WTC11 (cell line): ENCODE data around the gene MTMR3. TPM values are rescaled to one million over a fixed set of nuclear protein-coding genes. Genes with fewer than 3 reads are reported as not detected.

Source experiments
- ATAC-seq: fragments of 200-7000 bp; cut with Tn5 transposase; 2 replicates; pipeline ENCODE4 v1.10.0; 2021; ENCODE audit warnings: mild to moderate bottlenecking, moderate library complexity
- CTCF ChIA-PET: fragments of 300-600 bp; sonication (Branson Sonifier 250); formaldehyde crosslinking; loops from one replicate; lab custom pipeline; 2021; ENCODE audit warnings: antibody characterized with exemption; lab: Charles Lee
- POLR2A ChIA-PET: fragments of 350-600 bp; sonication (Branson Sonifier 250); formaldehyde crosslinking; loops from one replicate; lab custom pipeline; 2021; ENCODE audit warnings: antibody characterized with exemption; lab: Charles Lee
- DNase-seq: peaks from one replicate; pipeline ENCODE4 v3.0.0; 2021; ENCODE audit warnings: low spot score
- H3K27ac Mint-ChIP-seq: 2 replicates; pipeline ENCODE4 v1.8.0; 2021; ENCODE audit warnings: mixed read lengths
- H3K27me3 Mint-ChIP-seq: 2 replicates; pipeline ENCODE4 v1.8.0; 2021; ENCODE audit warnings: low read depth, mild to moderate bottlenecking, moderate library complexity, mixed read lengths
- H3K36me3 Mint-ChIP-seq: 2 replicates; pipeline ENCODE4 v1.8.0; 2021; ENCODE audit warnings: mixed read lengths
- H3K4me1 Mint-ChIP-seq: 2 replicates; pipeline ENCODE4 v1.8.0; 2022; ENCODE audit warnings: mixed read lengths
- H3K4me3 Mint-ChIP-seq: 2 replicates; pipeline ENCODE4 v1.8.0; 2021; ENCODE audit warnings: mild to moderate bottlenecking, moderate library complexity, mixed read lengths
- H3K9me3 Mint-ChIP-seq: 2 replicates; pipeline ENCODE4 v1.8.0; 2021; ENCODE audit warnings: mixed read lengths
- ATF1 ChIP-seq: sonication (generic); formaldehyde crosslinking; IDR thresholded peaks from 2 replicates; pipeline ENCODE4 v1.8.1; 2023; ENCODE audit warnings: mild to moderate bottlenecking, moderate library complexity, missing genetic modification reagents
- ATF6 ChIP-seq: sonication (generic); formaldehyde crosslinking; IDR thresholded peaks from 2 replicates; pipeline ENCODE4 v1.8.1; 2023; ENCODE audit warnings: mild to moderate bottlenecking, missing genetic modification reagents
- E2F5 ChIP-seq: sonication (generic); formaldehyde crosslinking; IDR thresholded peaks from 2 replicates; pipeline ENCODE4 v1.8.1; 2022; ENCODE audit warnings: mild to moderate bottlenecking, moderate library complexity, missing genetic modification reagents
- ELF4 ChIP-seq: sonication (generic); formaldehyde crosslinking; IDR thresholded peaks from 2 replicates; pipeline ENCODE4 v1.8.1; 2022; ENCODE audit warnings: low read depth, mild to moderate bottlenecking, moderate library complexity, missing genetic modification reagents
- GTF2I ChIP-seq: fragments of 250-450 bp; sonication (Bioruptor Pico); conservative IDR thresholded peaks from 2 replicates; pipeline ENCODE4 v1.4.0; 2021; ENCODE audit warnings: mild to moderate bottlenecking
- HMGXB4 ChIP-seq: sonication (generic); formaldehyde crosslinking; IDR thresholded peaks from 2 replicates; pipeline ENCODE4 v1.8.1; 2023; ENCODE audit warnings: mild to moderate bottlenecking, moderate library complexity, missing genetic modification reagents
- IRF2 ChIP-seq: sonication (generic); formaldehyde crosslinking; IDR thresholded peaks from 2 replicates; pipeline ENCODE4 v1.8.0; 2022; ENCODE audit warnings: low read depth, missing genetic modification reagents, borderline replicate concordance
- KAT7 ChIP-seq: sonication (generic); formaldehyde crosslinking; IDR thresholded peaks from 2 replicates; pipeline ENCODE4 v1.8.1; 2023; ENCODE audit warnings: missing genetic modification reagents, mild to moderate bottlenecking, borderline replicate concordance
- MLX ChIP-seq: sonication (generic); formaldehyde crosslinking; IDR thresholded peaks from 2 replicates; pipeline ENCODE4 v1.8.1; 2023; ENCODE audit warnings: mild to moderate bottlenecking, missing genetic modification reagents, moderate library complexity
- MYBL2 ChIP-seq: sonication (generic); formaldehyde crosslinking; IDR thresholded peaks from 2 replicates; pipeline ENCODE4 v1.8.1; 2023; ENCODE audit warnings: mild to moderate bottlenecking, moderate library complexity, missing genetic modification reagents
- NFATC4 ChIP-seq: fragments of 250-450 bp; sonication (Bioruptor Pico); IDR thresholded peaks from 2 replicates; pipeline ENCODE4 v1.9.0; 2021; ENCODE audit warnings: mild to moderate bottlenecking
- NR1H2 ChIP-seq: sonication (generic); formaldehyde crosslinking; IDR thresholded peaks from 2 replicates; pipeline ENCODE4 v1.9.0; 2021; ENCODE audit warnings: mild to moderate bottlenecking, moderate library complexity, missing genetic modification reagents
- OVOL2 ChIP-seq: fragments of 250-450 bp; sonication (Bioruptor Pico); IDR thresholded peaks from 2 replicates; pipeline ENCODE4 v1.9.0; 2021; ENCODE audit warnings: mild to moderate bottlenecking, borderline replicate concordance
- PRDM15 ChIP-seq: sonication (generic); formaldehyde crosslinking; IDR thresholded peaks from 2 replicates; pipeline ENCODE4 v1.8.0; 2022; ENCODE audit warnings: missing genetic modification reagents
- RORB ChIP-seq: fragments of 250-450 bp; sonication (Bioruptor Pico); IDR thresholded peaks from 2 replicates; pipeline ENCODE4 v1.9.0; 2021; ENCODE audit warnings: mild to moderate bottlenecking
- STAT6 ChIP-seq: sonication (generic); formaldehyde crosslinking; conservative IDR thresholded peaks from 2 replicates; pipeline ENCODE4 v1.8.1; 2023; ENCODE audit warnings: mild to moderate bottlenecking, low read depth, missing genetic modification reagents, moderate library complexity
- TCF7 ChIP-seq: sonication (generic); formaldehyde crosslinking; IDR thresholded peaks from 2 replicates; pipeline ENCODE4 v1.8.0; 2022; ENCODE audit warnings: mild to moderate bottlenecking, low read depth, missing genetic modification reagents, moderate library complexity
- TEAD4 ChIP-seq: sonication (generic); formaldehyde crosslinking; IDR thresholded peaks from 2 replicates; pipeline ENCODE4 v1.8.0; 2022; ENCODE audit warnings: mild to moderate bottlenecking, missing genetic modification reagents
- ZNF232 ChIP-seq: sonication (generic); formaldehyde crosslinking; IDR thresholded peaks from 2 replicates; pipeline ENCODE4 v1.8.0; 2022; ENCODE audit warnings: mild to moderate bottlenecking, missing genetic modification reagents
- total RNA-seq: library from RNA; stranded (reverse); gene quantifications from 3 replicates; pipeline ENCODE4 v1.2.3, GENCODE V29; 2021
- TF ChIP-seq, protein P1 (sequence below): sonication (generic); formaldehyde crosslinking; IDR thresholded peaks from 2 replicates; pipeline ENCODE4 v1.8.1; 2022; ENCODE audit warnings: low read depth, missing genetic modification reagents, borderline replicate concordance
- TF ChIP-seq, protein P2 (sequence below): sonication (generic); formaldehyde crosslinking; IDR thresholded peaks from 2 replicates; pipeline ENCODE4 v1.8.1; 2022; ENCODE audit warnings: mild to moderate bottlenecking, missing genetic modification reagents, moderate library complexity, borderline replicate concordance

Gene MTMR3
- total RNA-seq, 1 experiment from 2014 or later = 19.2 TPM

DNA sequence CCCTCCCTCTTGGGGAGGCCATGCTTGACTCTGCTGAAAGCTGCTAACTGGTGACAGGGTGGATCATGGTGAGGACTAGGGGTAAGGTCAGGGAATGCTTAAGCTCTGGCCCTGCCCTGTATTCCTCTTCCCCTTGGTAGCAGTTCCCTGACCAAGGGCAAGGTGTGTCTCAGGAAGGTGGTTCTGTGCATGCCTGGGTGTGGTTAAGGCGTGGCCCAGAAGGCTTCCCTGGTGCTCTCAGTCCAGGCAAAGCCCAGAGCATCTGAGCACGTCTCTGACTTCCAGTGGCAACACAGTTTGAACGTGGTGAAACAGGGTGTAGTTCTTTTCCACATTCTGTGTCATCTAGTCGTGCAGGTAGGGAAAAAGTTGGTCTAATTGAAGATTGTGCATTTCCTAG, 144.2 kb downstream of the MTMR3 start (continued):
- no peak for TF ChIP-seq TEAD4 (CRISPR knock-in tag)
- no peak for TF ChIP-seq MLX (CRISPR knock-in tag)
- TF ChIP-seq TCF7 (CRISPR knock-in tag) = no peak
- TF ChIP-seq IRF2 (CRISPR knock-in tag) = no peak
- no peak for TF ChIP-seq OVOL2 (CRISPR knock-in tag)
- TF ChIP-seq ATF1 (CRISPR knock-in tag) = no peak

DNA sequence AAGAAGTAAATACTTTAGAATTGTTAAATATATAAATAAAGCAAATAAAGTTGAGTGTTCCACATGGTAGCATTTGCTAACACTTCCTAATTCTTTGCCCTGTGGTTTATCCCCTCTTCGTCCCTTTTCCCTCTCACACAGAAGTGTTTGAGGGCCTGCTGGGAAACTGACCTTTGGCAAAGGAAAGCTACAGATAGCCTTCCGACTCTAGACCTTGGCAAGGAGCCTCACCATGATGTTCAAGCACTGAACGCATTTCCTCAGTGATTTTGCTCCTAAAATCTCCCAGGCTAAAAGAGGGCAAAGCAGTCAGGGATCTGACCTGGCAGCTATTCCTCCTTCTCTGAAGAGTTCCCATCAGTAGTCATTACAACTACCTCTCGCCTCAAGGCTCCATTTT, 144.8 kb downstream of the MTMR3 start:
- POLR2A ChIA-PET = no interaction called here
- Mint-ChIP-seq H3K27ac (no peak overlapping the region), H3K4me3 (no peak overlapping the region), H3K4me1 (no peaks in the 10 kb centered on the region), H3K9me3 (no peaks in the 10 kb centered on the region), H3K36me3 (peaks cover 21% of the 10 kb centered on the region), H3K27me3 (no peaks in the 10 kb centered on the region)
- DNase-seq (no peak), ATAC-seq (no peak)
- CTCF ChIA-PET = interaction anchor here (1.6 to 2.8 kb wide), 2 partner anchors 23 to 338 kb away, joined by 5 to 8 read pairs; no protein-coding TSS in a partner anchor
- no peak for TF ChIP-seq PRDM15 (CRISPR knock-in tag)
- no peak for TF ChIP-seq E2F5
- no peak for TF ChIP-seq GTF2I
- TF ChIP-seq, protein P1, sequence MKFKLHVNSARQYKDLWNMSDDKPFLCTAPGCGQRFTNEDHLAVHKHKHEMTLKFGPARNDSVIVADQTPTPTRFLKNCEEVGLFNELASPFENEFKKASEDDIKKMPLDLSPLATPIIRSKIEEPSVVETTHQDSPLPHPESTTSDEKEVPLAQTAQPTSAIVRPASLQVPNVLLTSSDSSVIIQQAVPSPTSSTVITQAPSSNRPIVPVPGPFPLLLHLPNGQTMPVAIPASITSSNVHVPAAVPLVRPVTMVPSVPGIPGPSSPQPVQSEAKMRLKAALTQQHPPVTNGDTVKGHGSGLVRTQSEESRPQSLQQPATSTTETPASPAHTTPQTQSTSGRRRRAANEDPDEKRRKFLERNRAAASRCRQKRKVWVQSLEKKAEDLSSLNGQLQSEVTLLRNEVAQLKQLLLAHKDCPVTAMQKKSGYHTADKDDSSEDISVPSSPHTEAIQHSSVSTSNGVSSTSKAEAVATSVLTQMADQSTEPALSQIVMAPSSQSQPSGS (CRISPR knock-in tag) = no peak
- TF ChIP-seq HMGXB4 (CRISPR knock-in tag) = no peak
- TF ChIP-seq NFATC4 = no peak
- no peak for TF ChIP-seq ZNF232 (CRISPR knock-in tag)
- no peak for TF ChIP-seq ELF4 (CRISPR knock-in tag)
- no peak for TF ChIP-seq OVOL2 (CRISPR knock-in tag)
- TF ChIP-seq MYBL2 (CRISPR knock-in tag) = no peak
- TF ChIP-seq ATF6 (CRISPR knock-in tag) = no peak
- no peak for TF ChIP-seq KAT7 (CRISPR knock-in tag)
- TF ChIP-seq RORB (CRISPR knock-in tag) = no peak
- no peak for TF ChIP-seq NR1H2 (CRISPR knock-in tag)
- TF ChIP-seq, protein P2, sequence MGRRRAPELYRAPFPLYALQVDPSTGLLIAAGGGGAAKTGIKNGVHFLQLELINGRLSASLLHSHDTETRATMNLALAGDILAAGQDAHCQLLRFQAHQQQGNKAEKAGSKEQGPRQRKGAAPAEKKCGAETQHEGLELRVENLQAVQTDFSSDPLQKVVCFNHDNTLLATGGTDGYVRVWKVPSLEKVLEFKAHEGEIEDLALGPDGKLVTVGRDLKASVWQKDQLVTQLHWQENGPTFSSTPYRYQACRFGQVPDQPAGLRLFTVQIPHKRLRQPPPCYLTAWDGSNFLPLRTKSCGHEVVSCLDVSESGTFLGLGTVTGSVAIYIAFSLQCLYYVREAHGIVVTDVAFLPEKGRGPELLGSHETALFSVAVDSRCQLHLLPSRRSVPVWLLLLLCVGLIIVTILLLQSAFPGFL (CRISPR knock-in tag) = no peak
- TF ChIP-seq STAT6 (CRISPR knock-in tag) = no peak
